IMR-90 (cell line): ENCODE results near the gene ACAD11. TPM values are rescaled to one million over a fixed set of nuclear protein-coding genes. Genes with fewer than 3 reads are reported as not detected.

ENCODE experiments used
- ATAC-seq: fragments of 200-7000 bp; cut with Tn5 transposase; 2 replicates; pipeline ENCODE4 v1.9.1; 2020; ENCODE audit warnings: low read depth, mild to moderate bottlenecking, moderate library complexity
- BruUV-seq: library from RNA; stranded (reverse); fragments of 400-500 nt; replicated peaks from 2 replicates; lab custom pipeline; 2021; lab: Mats Ljungman, UMichigan
- CTCF ChIA-PET: fragments of 300-600 bp; formaldehyde crosslinking; extraction: SDS; loops from one replicate; lab custom pipeline; 2021; ENCODE audit warnings: antibody characterized with exemption; lab: Yijun Ruan, JAX
- POLR2A ChIA-PET: fragments of 300-600 bp; sonication (Branson Sonifier 250); formaldehyde crosslinking; loops from one replicate; lab custom pipeline; 2022; ENCODE audit warnings: antibody characterized with exemption; ENCODE audit not compliant: unreplicated experiment; lab: Charles Lee
- DNase-seq: peaks from one replicate; pipeline ENCODE4 v3.0.0; 2013
- H2AFZ ChIP-seq: replicated peaks from 2 replicates; pipeline ENCODE3; 2013; ENCODE audit warnings: low read length, mild to moderate bottlenecking; ENCODE audit not compliant: poor library complexity
- H2AK5ac ChIP-seq: 2 replicates; pipeline ENCODE4 v1.6.1; 2013; ENCODE audit warnings: low read depth, low read length, inconsistent platforms
- H2AK9ac ChIP-seq: replicated peaks from 2 replicates; pipeline ENCODE3; 2013; ENCODE audit warnings: mild to moderate bottlenecking, low read depth, low read length, moderate library complexity; ENCODE audit not compliant: poor library complexity
- H2BK120ac ChIP-seq: 2 replicates; pipeline ENCODE4 v1.6.1; 2013; ENCODE audit warnings: low read depth, low read length, inconsistent platforms
- H2BK15ac ChIP-seq: 3 replicates; pipeline ENCODE4 v1.6.1; 2013; ENCODE audit warnings: low read depth, low read length, inconsistent platforms
- H2BK20ac ChIP-seq: 2 replicates; pipeline ENCODE4 v1.6.1; 2013; ENCODE audit warnings: low read depth, mild to moderate bottlenecking, inconsistent platforms, low read length, moderate library complexity
- H2BK5ac ChIP-seq: 2 replicates; pipeline ENCODE4 v1.6.1; 2013; ENCODE audit warnings: mild to moderate bottlenecking, low read depth, low read length, inconsistent platforms; ENCODE audit not compliant: poor library complexity, severe bottlenecking
- H3K14ac ChIP-seq: replicated peaks from 2 replicates; pipeline ENCODE4 v1.6.1; 2013; ENCODE audit warnings: low read depth, low read length, inconsistent platforms
- H3K18ac ChIP-seq: 2 replicates; pipeline ENCODE4 v1.6.1; 2013; ENCODE audit warnings: low read depth, low read length, control low read depth
- H3K23ac ChIP-seq: 2 replicates; pipeline ENCODE4 v1.6.1; 2013; ENCODE audit warnings: low read depth, low read length, inconsistent platforms
- H3K27ac ChIP-seq: 2 replicates; pipeline ENCODE4 v1.5.1; 2013; ENCODE audit warnings: mild to moderate bottlenecking, control low read depth, low read length; ENCODE audit not compliant: insufficient read depth
- H3K27me3 ChIP-seq: 2 replicates; pipeline ENCODE4 v1.6.1; 2013; ENCODE audit warnings: low read length; ENCODE audit not compliant: control insufficient read depth, insufficient read depth
- H3K36me3 ChIP-seq: 2 replicates; pipeline ENCODE4 v1.6.1; 2013; ENCODE audit warnings: low read length, mixed read lengths; ENCODE audit not compliant: control insufficient read depth, insufficient read depth
- H3K4ac ChIP-seq: 2 replicates; pipeline ENCODE4 v1.6.1; 2013; ENCODE audit warnings: low read depth, low read length, inconsistent platforms
- H3K4me1 ChIP-seq: 2 replicates; pipeline ENCODE4 v1.6.1; 2013; ENCODE audit warnings: low read length, mixed read lengths; ENCODE audit not compliant: control insufficient read depth, insufficient read depth
- H3K4me2 ChIP-seq: 2 replicates; pipeline ENCODE4 v1.6.1; 2013; ENCODE audit warnings: low read depth, mild to moderate bottlenecking, control low read depth, low read length, moderate library complexity
- H3K4me3 ChIP-seq: 2 replicates; pipeline ENCODE4 v1.5.1; 2013; ENCODE audit warnings: low read depth, mild to moderate bottlenecking, control low read depth, low read length, moderate library complexity; ENCODE audit not compliant: insufficient read depth
- H3K56ac ChIP-seq: 2 replicates; pipeline ENCODE4 v1.6.1; 2013; ENCODE audit warnings: low read length, inconsistent platforms; ENCODE audit not compliant: insufficient read depth; ENCODE audit errors: extremely low read depth
- H3K79me1 ChIP-seq, 2 experiments: 2 replicates each; pipeline ENCODE4 v1.6.1; 2013; ENCODE audit warnings: low read length in 2 of 2, inconsistent platforms in 1 of 2, low read depth in 1 of 2
- H3K9ac ChIP-seq: 2 replicates; pipeline ENCODE4 v1.6.1; 2013; ENCODE audit warnings: low read depth, low read length, control low read depth
- H3K9me1 ChIP-seq: 2 replicates; pipeline ENCODE4 v1.6.1; 2013; ENCODE audit warnings: low read length, inconsistent platforms; ENCODE audit not compliant: insufficient read depth
- H3K9me3 ChIP-seq: 2 replicates; pipeline ENCODE4 v1.6.1; 2013; ENCODE audit warnings: low read length; ENCODE audit not compliant: control insufficient read depth, insufficient read depth
- H4K20me1 ChIP-seq: 2 replicates; pipeline ENCODE4 v1.6.1; 2013; ENCODE audit warnings: low read length, inconsistent platforms; ENCODE audit not compliant: insufficient read depth
- H4K5ac ChIP-seq: 2 replicates; pipeline ENCODE4 v1.6.1; 2013; ENCODE audit warnings: mild to moderate bottlenecking, low read depth, low read length, control low read depth
- H4K8ac ChIP-seq, 2 experiments: 2 replicates each; pipeline ENCODE4 v1.6.1; 2013; ENCODE audit warnings: low read depth in 2 of 2, low read length in 2 of 2, control low read depth in 1 of 2, inconsistent platforms in 1 of 2
- H4K91ac ChIP-seq: 2 replicates; pipeline ENCODE4 v1.6.1; 2013; ENCODE audit warnings: low read depth, low read length, inconsistent platforms; ENCODE audit not compliant: insufficient read depth
- CHD1 ChIP-seq: IDR thresholded peaks from 2 replicates; pipeline ENCODE4 v1.6.1; 2012; ENCODE audit warnings: low read depth, low read length, improper control_type of control experiment
- RCOR1 ChIP-seq: IDR thresholded peaks from 2 replicates; pipeline ENCODE4 v1.6.1; 2012; ENCODE audit warnings: mild to moderate bottlenecking, low read length, improper control_type of control experiment; ENCODE audit not compliant: insufficient replicate concordance
- WGBS, 2 experiments: methylation state at CpG; one replicate each; pipeline versions ENCODE4 v1.1.5 to v1.1.7; 2013; ENCODE audit warnings: missing lambda C conversion rate in 2 of 2; ENCODE audit not compliant: insufficient read length in 1 of 2; ENCODE audit errors: extremely low coverage in 2 of 2; 5-methylcytosine and 5-hydroxymethylcytosine counted together
- dilution Hi-C: fragments of 300-500 bp; cut with HindIII; formaldehyde crosslinking; loops from one replicate; pipeline ENCODE4 v1.14.3; 2018; ENCODE audit warnings: low sequenced_read_pairs; ENCODE audit not compliant: unreplicated experiment
- in situ Hi-C: fragments of 300-500 bp; cut with MboI; formaldehyde crosslinking; loops from 3 replicates; pipeline ENCODE4 v1.14.3; 2019; ENCODE audit warnings: low sequenced_read_pairs, inconsistent platforms, mixed read lengths
- intact Hi-C: fragments of 100-400 bp; cut with micrococcal nuclease; formaldehyde crosslinking; loops from 2 replicates; pipeline ENCODE4 v1.10.0; 2022
- polyA plus RNA-seq, 3 experiments: library from polyadenylated mRNA; depleted of rRNA; stranded (reverse); fragments of >200 nt; gene quantifications; 2 replicates each; pipeline ENCODE4 v1.2.3, GENCODE V29; 2012; ENCODE audit warnings: low replicate concordance in 1 of 3
- total RNA-seq: library from RNA; depleted of rRNA; stranded (reverse); fragments of >200 nt; gene quantifications from 2 replicates; pipeline ENCODE4 v1.2.3, GENCODE V29; 2012

The ACAD11 gene
- total and polyA plus RNA-seq, 2 of the 4 experiments (the other 2 are of a cell fraction) = 16.0 to 18.8 TPM

GRCh38 chr3:132690040-132690439 is 30.4 kb upstream of the ACAD11 start:
- no CpG with 5 or more reads among the region's 4 CpGs for WGBS, 2 experiments
- no peak overlapping the region for H3K9ac ChIP-seq
- H3K23ac ChIP-seq = no peak overlapping the region
- no peak overlapping the region for H2BK15ac ChIP-seq
- H3K18ac ChIP-seq = no peak overlapping the region
- no peak overlapping the region for H2AK9ac ChIP-seq
- H3K9me1 ChIP-seq = no peaks in the 10 kb centered on the region
- no peak overlapping the region for H3K4me2 ChIP-seq
- no peak overlapping the region for H3K4me3 ChIP-seq
- no peaks in the 10 kb centered on the region for H4K20me1 ChIP-seq
- H3K27me3 ChIP-seq = no peaks in the 10 kb centered on the region
- dilution Hi-C loops = no loop called here
- no peak overlapping the region for H3K4ac ChIP-seq
- ChIA-PET POLR2A (no interaction called here), CTCF (no interaction called here)
- TF ChIP-seq CHD1 = no peak
- TF ChIP-seq RCOR1 = no peak
- ATAC-seq (no peak), DNase-seq (no peak)
- H3K9me3 ChIP-seq = no peaks in the 10 kb centered on the region
- no peak overlapping the region for H3K14ac ChIP-seq
- intact Hi-C loops = loop anchor here (5.0 kb wide), 1 partner anchor 188 kb away; no protein-coding TSS in a partner anchor
- no peak overlapping the region for H2AK5ac ChIP-seq
- no peak overlapping the region for H4K8ac ChIP-seq
- no peak overlapping the region for H4K5ac ChIP-seq
- no peak overlapping the region for H3K27ac ChIP-seq
- peaks cover 2% of the 10 kb centered on the region; the same call in 1 of the 2 replicates for H3K4me1 ChIP-seq
- in situ Hi-C loops = no loop called here
- H2BK20ac ChIP-seq = no peak overlapping the region
- BruUV-seq = no TSS peak
- H3K56ac ChIP-seq = no peak overlapping the region
- H3K79me1 ChIP-seq = no peaks in the 10 kb centered on the region; a peak in 2 of 4 replicates
- H2BK5ac ChIP-seq = no peak overlapping the region
- H4K91ac ChIP-seq = no peak overlapping the region
- no peak overlapping the region for H2BK120ac ChIP-seq
- H2AFZ ChIP-seq = no peak overlapping the region
- H3K36me3 ChIP-seq = peaks cover 37% of the 10 kb centered on the region
